CD1c-positive myeloid dendritic cell (primary cell): ENCODE data around the gene ACSL1.
"Not testable (repeated sequence)": the region's sequence is repeated elsewhere in the genome, so short reads cannot be mapped to it uniquely, and the experiment has no call there.

Experiments
- DNase-seq: peaks from one replicate; pipeline ENCODE4 v3.0.0-alpha.2; 2016; ENCODE audit errors: extremely low spot score

Gene ACSL1

DNA sequence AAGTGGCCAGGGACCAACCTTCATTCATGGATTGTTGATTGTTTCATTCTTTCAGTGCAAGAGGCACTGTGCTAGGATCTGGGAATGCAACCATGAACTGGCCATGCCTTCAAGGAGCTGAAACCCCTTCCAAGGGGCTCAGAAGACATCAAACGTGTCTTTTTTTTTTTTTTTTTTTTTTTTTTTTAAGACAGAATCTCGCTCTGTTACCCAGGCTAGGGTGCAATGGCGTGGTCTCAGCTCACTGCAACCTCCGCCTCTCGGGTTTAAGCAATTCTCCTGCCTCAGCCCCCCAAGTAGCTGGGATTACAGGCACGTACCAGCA, 13.3 kb upstream of the ACSL1 start:
- not testable (repeated sequence) for DNase-seq

DNA sequence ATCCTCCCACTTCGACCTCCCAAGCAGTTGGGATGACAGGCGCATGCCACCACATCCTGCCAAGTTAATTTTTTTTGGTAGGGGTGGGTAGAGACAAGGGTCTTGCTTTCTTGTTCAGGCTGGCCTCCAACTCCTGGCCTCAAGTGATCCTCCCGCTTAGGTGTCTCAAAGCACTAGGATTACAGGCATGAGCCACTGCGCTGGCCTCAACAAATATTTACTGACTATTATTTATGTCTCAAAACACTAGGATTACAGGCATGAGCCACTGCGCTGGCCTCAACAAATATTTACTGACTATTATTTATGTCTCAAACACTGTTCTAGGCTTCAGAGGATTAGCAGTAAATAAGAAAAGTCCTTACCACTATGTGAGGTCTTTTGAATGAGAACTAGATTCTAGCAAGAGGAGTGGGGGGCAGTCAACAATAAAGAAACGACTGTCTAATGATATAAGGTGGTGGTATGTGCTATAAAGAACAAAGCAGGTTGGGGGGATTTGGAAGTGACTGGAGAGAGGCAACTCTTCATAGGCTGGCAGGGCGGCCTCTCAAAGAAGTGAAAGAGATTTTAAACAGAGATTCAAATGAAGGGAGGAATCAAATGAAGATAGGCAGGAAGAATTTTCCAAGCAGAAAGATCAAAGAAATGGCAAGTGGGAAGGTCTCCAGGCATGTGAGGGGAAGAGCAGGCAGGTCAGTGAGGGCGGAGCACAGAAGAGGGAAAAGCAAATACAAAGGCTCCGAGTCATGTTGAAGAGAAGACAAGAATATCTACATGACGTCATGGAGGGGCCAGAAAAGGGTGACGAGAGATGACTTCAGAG, 12.7 kb upstream of the ACSL1 start:
- DNase-seq, result no peak

DNA sequence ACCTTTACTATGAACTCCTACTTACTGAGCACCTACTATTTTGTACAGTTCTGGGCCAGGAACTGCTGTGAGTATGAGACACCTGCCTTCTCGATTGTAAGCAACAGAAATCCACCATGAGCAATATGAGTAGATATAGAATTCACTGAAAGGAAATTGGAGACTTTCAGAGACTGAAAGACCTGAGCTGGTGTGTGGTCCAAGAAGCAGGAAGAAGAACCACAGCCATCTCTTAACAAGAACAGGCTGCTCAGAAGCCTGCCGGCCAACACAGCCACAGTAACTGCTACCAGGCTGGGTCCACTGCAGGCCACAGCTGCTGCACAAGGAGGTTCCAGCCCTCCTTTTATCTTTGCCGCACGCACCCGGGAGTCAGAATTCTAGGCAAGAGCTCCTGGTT, 10.8 kb upstream of the ACSL1 start:
- DNase-seq, result no peak

DNA sequence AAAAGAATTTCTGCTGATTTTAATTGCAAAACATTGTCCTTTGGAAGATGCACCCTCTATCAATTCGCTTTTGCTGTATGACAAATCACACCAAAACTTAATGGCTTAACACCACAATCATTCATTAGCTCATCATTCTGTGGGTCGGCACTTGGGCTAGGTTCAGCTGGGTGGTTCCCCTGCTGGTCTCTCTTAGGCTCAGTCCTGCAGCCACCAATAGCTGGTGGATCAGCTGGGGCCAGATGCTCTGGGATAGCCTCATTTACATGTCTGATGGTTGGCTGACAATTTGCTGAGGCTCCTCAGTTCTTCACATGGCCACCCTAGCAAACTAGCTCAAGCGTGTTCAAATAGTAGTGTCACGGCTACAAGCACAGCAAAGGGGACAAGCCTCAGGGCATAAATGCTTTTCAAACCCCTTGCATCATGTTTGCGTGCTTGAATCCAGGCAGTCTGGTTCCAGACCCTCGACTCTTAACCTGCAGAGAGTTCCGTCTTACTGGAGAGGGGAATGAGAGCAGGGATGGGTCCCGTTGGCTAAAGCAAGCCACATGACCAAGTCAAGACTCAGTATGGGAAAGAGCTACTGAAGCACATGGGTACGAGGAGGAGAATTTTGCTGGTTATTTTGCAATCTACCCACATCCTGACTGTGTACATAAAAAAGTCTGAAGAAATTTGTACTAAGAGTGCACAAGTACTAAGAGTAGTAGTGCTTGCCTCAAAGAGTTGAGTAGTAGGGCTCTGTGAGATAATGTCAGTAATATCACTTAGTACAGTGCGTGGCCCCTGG, 7.5 kb upstream of the ACSL1 start:
- no peak for DNase-seq

DNA sequence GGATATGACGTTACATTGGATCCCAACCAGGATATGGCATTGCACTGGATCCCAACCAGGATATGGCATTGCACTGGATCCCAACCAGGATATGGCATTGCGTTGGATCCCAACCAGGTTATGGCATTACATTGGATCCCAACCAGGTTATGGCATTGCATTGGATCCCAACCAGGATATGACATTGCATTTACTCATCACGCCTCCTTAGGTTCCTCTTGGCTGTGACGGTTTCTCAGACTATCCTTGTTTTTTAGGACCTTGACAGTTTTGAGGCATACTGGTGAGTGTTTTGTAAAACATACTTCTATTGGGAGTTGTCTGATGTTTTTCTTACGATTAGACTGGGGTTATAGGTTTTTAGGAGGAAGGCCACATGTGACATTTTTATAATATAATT, 5.4 kb upstream of the ACSL1 start:
- no peak for DNase-seq

DNA sequence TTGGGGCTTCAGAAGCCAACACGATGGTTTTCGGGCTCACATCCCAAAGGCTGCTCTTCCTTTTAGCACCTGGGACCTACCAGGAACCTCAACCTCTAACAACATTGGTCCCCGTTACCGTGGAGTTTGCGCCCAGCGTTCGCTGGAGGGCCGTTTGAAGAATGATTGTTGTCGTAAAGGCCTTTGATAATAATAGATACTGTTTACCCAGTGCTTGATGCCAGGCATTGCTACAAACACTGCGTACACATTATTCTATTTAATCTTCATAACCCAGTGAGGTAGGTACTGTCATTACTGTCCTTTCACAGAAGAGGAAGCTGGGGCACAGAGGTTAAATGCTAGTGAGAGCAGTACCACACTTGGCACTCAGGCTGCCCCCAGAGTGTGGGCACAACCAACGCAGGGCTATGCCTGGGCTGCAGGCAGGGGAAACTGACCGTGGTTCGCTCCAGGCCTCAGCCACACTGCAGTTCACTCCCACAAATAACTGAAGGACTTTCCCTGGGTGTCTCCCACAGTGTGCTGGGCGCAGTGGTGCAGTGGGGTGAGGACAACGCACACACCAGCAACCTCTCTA, 1.0 kb upstream of the ACSL1 start:
- DNase-seq, result peak; percentile 78

DNA sequence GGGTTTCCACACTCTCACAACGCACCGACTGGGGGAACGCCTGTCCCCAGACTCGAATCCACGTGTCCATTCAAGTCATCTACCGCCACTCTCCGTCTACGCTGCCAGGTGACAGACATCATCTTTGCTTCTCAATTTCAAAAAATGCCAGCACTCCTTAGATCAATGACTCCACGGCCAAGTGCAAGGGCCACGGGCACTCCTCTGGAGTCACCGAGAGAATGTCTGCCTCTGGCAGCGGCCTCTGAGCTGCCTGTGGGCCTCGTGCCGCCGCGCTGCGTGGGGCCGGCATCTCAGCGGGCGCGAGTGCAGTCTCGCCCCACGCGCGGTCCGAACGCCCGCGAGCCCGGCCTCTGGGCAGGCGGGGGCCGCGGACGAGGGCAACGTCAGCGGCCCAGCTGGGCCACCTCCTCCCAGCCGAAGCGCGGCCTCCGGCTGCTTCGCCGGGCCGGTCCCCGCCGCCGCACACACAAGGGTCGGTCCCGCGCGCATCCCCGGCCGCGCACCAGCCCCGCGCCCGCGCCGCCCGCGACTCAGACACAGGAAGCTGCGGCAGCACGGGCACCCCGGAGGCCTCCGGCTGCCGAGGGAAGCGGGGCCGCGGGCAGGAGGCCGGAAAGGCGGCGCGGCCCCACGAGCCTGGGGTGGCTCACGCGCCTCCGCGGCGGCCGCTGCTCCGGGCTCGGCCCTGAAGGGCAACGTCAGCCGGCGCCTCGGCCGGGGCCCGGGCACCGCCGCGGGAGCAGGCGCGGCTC, 450 bp downstream of the ACSL1 start:
- peak; percentile 68 for DNase-seq

DNA sequence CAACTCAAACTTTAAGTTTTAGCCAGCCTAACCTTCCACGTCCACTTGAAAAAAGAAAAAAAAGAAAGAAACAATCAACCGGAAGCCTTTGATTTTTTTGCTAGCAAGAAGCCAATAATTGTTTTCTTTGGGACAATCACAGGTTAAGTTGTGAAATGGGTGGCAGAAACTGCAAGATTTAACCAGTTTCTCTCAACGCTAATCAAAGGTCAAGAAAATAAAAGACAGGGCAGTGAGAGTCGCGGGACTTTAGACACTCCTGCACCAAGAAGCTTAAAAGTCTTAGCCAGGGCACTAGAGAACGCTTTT, 1.0 kb downstream of the ACSL1 start:
- no peak for DNase-seq

DNA sequence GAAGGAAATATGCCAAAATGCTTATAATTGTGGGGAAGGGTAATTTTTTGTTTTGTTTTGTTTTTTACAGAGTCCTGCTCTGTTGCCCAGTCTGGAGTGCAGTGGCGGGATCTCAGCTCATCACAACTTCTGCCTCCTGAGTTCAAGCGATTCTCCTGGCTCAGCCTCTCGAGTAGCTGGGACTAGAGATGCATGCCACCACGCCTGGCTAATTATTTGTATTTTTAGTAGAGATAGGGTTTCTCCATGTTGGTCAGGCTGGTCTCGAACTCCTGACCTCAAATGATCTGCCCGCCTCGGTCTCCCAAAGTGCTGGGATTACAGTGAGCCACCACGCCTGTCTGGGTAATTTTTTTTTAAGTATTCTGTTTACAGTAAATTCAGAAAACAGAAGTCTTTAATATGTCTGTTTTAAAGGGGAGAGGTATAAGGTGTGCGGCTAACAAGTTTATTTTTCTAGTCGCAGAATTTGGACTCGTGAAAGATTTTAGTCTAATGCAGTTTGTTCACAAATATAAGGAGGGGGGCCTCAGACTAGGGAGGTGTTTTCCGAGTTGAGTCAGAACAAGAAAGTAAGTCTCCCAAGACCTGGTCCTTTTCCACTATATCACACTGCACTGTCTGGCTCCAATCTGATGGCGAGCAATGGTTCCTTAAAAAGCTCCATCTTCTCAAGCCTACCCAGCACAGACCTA, 1.5 kb downstream of the ACSL1 start:
- DNase-seq, result peak; percentile 54

DNA sequence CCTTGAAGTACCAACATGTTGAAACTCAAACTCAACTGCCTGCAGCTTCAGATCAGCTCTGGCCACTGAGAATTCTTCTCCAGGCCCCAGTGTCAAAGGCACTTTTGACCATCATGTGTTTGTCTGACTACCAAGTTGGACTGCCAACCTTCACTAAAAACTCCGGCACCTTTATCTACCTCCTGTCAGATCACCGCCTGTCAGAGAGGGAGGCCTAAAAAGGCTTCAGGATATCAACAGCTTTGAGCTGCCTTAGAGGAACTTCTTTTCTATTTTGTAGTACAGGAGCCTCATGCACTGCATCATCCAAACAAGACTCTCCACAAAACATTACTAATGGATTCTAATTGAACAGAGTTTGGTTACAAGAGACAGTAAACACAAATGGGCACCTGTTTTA, 2.8 kb downstream of the ACSL1 start:
- no peak for DNase-seq

DNA sequence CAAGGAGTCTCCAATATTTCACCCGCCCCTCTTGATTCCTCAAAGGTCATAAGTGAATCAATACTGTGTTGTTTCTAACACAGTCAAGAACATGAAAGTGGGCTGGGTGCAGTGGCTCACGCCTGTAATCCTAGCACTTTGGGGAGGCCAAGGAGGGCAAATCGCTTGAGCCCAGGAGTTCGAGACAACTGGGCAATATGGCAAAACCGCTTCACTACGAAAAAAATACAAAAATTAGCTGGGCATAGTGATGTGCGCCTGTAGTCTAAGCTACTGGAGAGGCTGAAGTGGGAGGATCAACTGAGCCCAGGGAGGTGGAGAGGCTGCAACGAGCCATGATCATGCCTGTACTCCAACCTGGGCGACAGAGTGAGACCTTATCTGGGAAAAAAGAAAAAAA, 3.4 kb downstream of the ACSL1 start:
- no peak for DNase-seq

DNA sequence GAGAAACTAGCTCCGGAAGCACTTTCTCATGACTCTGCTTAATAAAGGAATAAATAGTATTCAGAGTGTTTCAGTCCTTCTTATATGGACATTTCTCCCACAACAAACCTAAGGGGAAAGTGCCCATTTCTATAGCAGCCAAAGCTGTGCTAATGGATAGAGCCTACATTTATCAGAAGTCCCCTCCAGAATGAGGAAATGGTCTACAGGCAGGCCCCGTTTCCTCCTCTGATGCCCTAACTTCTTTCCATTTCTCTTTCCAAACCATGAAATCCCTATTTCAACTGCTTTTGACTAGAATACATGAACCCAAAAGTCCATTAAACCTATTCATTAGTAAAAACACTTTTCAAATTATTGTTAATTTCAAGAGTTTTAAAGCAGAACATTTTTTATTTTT, 4.5 kb downstream of the ACSL1 start:
- peak; percentile 52 for DNase-seq

DNA sequence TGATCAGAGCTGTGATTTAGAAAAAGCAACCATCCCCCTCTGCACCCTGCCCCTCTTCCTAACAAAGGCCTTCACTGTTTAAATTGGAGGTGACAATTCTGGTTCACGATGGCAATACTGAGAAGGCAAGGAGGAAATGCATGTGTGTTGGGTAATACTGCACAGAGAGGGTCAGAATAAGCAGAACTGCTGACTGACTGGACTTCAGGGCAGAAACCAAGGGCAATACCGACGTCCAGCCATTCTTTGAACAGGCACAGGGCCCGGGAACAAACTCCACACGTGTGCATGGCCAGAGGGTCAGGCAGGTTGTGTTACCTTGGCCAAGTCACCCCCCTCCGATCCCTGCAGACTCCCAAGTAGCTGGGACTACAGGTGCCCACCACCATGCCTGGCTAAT, 6.0 kb downstream of the ACSL1 start:
- DNase-seq, result peak; percentile 72

DNA sequence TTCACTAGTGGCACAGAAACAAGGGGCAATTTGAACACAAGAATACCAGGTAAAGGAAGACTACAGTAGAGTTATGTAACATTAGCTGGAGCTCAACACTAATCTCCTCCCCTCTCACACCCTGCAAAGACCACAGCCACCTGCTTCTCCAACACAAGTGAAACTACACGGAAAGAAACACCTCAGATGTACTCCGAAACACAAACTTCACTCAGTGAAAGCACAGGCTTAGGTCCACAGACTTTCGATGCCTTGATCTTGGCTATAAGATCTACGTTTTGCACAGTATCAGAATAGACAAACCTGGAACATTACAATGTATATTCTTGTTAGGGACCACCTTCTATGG, 7.6 kb downstream of the ACSL1 start:
- DNase-seq, result no peak

DNA sequence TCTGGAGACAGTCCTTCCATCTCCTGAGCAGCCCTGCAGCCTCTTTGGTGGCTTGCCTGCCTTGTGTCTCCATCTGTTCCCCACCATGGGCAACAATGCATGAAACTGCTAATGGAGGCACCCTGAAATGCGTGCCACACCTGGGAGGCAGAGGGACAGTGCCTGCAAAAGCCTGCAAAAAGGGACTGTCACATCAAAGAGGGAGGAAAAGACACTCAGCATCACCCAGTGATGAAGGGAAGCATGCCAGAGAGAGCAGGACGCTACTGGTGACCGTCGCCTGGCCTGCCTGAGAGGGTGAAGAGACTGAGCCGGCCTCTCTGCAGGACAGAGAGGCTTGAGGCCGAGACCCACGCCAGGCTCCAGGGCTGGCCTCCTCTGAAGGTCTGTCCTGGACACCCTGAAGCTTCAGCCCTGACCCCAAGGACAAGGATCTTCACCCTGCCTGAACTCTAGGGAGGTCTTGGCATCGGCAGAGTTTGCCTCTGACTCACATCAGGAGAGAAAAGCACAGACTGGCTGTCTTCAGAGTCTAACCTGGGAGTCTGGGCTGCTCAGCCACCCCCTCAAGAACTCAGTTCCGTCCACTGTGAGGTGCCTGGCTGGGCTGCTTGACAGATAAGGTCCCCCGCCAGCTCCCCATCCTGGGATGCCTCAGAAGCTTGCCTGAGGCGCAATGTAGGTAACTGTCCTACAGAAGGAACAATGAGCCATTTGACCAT, 8.1 kb downstream of the ACSL1 start:
- no peak for DNase-seq

DNA sequence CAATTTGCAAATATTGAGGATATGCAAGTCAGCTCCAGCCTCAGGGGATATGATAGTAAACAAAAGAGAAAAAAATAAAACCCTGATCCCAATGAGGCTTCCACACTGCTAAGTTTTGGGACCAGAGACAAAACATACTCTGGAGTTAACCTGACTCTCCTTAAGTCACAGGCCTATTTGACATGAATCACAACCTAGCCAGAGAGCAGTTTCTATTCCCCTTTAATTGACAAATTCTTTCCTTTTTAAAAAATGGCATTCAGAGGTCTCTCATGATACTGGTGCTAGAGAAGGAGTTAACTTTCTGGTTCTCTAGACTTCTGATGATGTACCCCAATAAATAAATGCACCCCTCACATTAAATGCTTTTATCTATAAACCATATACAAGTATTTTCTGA, 8.8 kb downstream of the ACSL1 start:
- DNase-seq, result peak; percentile 64

DNA sequence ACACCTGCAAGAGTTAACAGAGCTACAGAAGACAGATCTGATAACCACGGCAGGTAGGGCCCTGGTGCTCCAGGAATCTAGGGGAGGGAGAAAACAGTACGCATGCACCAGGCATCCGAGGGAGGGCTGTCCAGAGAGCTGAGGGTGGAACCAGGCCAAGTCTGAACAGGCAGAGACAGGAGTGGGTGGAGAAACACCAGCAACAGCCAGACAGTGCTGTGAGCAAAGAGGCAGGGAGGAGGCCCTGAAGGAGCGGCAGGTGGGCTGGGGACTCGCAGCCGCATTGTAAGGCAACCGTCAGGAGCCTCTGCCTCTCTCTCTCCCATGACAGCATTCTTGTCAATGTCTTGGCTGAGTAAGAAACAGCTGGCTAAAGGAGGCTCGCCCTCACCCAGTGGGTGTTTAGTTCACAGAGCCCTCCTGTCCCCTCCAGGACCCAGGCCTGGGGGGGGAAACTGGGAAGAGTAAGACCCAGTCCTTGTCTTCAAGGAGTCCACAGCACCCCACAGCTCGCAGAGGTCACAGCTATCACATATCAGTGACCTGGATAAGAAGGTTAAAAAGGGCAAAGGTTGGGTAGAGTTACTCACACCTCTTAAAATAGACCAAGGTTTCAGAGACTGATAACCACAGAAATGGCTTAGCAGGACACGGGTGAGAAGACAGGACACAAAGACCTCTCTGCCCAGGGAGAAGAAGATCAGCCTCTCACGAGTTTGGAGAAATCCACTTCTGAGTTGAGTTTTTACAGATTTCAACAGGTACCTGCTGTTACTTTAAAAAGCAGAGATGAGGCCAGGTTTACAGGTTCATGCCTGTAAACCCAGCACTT, 10.5 kb downstream of the ACSL1 start:
- DNase-seq, result peak; percentile 57

DNA sequence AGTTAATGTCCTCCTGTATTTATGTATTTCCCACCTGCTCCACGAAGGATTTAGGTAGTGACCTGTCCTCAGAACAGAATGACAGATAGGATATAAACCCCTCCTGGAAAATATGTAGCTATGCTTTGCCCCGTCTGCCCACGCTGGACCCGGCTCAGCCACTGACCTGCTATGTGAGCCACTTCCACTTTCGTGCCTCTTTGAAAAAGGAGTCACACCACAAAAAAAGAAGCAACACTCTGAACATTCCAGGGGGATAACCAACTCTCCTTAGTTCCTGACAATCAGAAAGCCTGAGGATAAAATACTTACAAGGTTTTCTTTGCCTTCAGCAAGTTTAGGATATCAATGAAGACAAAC, 11.1 kb downstream of the ACSL1 start:
- DNase-seq, result peak; percentile 81

DNA sequence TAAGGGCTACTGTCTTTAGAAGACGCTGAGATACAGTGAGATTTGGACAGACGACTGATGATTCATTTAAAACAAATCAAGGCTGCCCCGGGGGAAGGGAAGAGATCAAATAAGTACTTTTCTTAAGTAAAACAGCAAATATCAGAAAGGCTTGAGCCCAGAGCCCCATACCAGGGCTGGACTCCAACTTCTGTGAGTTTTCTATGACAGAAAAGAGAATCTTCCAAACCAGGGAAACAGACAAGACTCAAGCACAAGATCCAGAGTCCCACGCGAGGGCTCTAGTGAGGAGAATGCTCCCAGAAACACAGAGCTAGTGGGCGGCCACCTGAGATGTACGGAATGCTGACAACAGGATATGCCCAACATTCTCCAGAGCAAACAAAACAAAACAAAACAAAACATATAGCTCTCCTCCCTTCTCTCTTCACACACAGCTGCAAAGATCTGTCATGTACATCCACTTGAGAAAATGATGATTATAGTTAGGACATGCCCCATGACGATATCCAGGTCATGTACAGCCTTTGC, 13.1 kb downstream of the ACSL1 start:
- no peak for DNase-seq

DNA sequence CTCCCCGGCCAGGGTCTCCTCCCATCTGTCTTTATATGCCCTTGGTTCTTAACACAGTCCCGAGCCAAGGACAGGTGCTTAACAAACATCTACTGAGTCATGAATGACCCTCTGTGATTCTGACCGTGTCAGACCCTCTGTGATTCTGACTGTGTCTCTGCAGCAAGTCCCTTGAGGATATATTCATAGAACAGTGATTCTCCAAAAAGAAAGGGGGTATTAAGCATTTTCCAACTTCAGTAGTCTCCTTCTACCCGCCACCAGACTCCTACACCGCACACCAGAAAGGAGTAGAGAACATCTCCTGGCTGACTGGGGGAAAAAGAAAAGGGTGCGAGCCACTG, 13.6 kb downstream of the ACSL1 start:
- no peak for DNase-seq
